K562 (cell line): Measurements from ENCODE around the gene RASAL1.

Experiments
- CBX8 ChIP-seq: fragments of 200-600 bp; sonication (generic); IDR thresholded peaks from 2 replicates; pipeline ENCODE4 v1.6.1; 2012; ENCODE audit warnings: borderline replicate concordance, mixed run types, low read depth, mild to moderate bottlenecking, moderate library complexity, mixed read lengths, low read length, control low read depth, inconsistent platforms; ENCODE audit not compliant: poor library complexity, severe bottlenecking; ENCODE audit errors: extremely low read depth
- EP300 ChIP-seq: IDR thresholded peaks from 2 replicates; pipeline ENCODE4 v1.6.1; 2012; ENCODE audit warnings: low read length, improper control_type of control experiment
- POLR2A ChIP-seq: fragments of 450-650 bp; conservative IDR thresholded peaks from 2 replicates; pipeline ENCODE4 v1.6.1; 2016
- TF ChIP-seq, protein P1 (sequence below): fragments of 250-450 bp; sonication (Bioruptor Pico); IDR thresholded peaks from 2 replicates; pipeline ENCODE4 v1.5.1; 2021; ENCODE audit warnings: mild to moderate bottlenecking

- TF ChIP-seq, protein P1, sequence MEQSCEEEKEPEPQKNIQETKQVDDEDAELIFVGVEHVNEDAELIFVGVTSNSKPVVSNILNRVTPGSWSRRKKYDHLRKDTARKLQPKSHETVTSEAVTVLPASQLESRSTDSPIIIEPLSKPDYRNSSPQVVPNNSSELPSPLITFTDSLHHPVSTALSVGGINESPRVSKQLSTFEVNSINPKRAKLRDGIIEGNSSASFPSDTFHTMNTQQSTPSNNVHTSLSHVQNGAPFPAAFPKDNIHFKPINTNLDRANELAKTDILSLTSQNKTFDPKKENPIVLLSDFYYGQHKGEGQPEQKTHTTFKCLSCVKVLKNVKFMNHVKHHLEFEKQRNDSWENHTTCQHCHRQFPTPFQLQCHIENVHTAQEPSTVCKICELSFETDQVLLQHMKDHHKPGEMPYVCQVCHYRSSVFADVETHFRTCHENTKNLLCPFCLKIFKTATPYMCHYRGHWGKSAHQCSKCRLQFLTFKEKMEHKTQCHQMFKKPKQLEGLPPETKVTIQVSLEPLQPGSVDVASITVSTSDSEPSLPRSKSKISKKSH (CRISPR knock-in tag): no peak
- TF ChIP-seq CBX8 (no peak), EP300 (no peak), POLR2A (no peak)
These were observed 80.5 kb downstream of the RASAL1 start for GRCh38 chr12:113054948-113055486.
